GM18498 (cell line): ENCODE measurements around the gene HLA-F.

Source experiments
- ATAC-seq: cut with Tn5 transposase; IDR thresholded peaks from one replicate; pipeline ENCODE4 v1.9.1; 2021; ENCODE audit warnings: mild to moderate bottlenecking, moderate library complexity; ENCODE audit not compliant: unreplicated experiment

HLA-F gene

DNA sequence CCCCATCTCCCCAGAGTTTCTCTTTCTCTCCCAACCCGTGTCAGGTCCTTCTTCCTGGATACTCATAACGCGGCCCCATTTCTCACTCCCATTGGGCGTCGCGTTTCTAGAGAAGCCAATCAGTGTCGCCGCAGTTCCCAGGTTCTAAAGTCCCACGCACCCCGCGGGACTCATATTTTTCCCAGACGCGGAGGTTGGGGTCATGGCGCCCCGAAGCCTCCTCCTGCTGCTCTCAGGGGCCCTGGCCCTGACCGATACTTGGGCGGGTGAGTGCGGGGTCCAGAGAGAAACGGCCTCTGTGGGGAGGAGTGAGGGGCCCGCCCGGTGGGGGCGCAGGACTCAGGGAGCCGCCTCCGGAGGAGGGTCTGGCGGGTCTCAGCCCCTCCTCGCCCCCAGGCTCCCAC lies at the start of gene HLA-F:
Gene HLA-F, plus strand, starts transcription at position 173 of the 404 bp plus-strand sequence. Its CDS starts 30 bp downstream, at position 203.
- ATAC-seq, result peak; percentile 89

GRCh38 chr6:29674008-29674407 lies 49.2 kb upstream of the HLA-F start:
- no peak for ATAC-seq

DNA sequence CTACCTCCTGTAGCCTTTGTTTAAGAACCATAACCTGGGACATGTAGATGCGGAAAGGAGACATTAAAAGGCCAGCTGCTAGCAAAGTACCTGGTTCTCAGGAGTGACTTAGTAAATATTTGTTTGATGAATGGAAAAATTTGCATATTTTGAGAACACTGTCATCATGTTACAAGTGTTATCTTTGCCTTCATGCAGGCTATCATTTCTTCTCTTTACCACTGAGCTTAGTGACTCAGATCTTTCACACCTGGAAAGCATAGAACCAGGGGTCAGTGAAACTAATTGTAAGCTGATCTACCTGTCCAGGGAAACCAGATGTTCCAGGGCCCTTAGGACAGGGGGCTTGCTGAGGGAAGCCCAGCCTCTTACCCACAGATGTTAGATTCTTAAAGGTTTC lies 47.7 kb upstream of the HLA-F start:
- no peak for ATAC-seq

- ATAC-seq, result no peak
Measured at GRCh38 chr6:29676981-29677601, 46.1 kb upstream of the HLA-F start.

DNA sequence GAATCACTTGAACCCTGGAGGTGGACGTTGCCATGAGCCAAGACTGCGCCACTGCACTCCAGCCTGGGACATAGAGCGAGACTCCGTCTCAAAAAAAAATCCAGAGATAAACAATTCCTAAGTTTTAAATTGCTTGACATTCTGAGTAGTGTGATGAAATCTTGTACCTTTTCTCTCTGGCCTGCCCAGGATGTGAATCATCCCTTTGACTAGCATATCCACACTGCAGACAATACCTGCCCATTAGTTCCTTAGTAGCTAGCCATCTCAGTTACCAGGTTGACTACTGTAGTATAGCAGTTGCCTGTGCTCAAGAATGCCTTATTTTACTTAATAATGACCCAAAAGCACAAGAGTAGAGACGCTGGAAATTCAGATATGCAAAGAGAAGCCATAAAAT lies 45.1 kb upstream of the HLA-F start:
- ATAC-seq, result no peak

DNA sequence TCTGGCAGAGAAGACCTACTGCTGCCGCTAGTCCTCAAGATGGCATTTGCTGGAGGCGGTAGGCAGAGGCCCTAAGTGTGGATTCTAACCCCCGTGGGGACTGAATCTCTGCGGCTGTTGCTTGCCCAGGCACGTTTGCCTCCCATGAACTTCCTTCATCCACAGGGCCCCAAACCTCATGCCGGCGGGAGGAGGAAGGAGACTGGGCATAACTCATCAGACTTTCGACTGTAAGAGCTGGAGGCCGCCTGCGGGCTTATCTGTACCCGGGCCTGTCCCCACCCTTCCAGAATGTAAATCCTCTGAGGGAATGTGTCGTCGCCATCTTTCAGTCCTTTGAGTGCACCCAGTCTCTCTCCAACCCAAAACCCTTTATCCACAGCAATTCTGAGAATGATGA lies 43.3 kb upstream of the HLA-F start:
- no peak for ATAC-seq

- ATAC-seq, result no peak
Measured at GRCh38 chr6:29680416-29680815, 42.8 kb upstream of the HLA-F start.

- no peak for ATAC-seq
Measured at GRCh38 chr6:29680904-29681303, 42.3 kb upstream of the HLA-F start, which contains the start of gene ZFP57. Gene ZFP57, minus strand, starts transcription at chr6:29681152. Its CDS starts 4,149 bp downstream, at chr6:29677003.

DNA sequence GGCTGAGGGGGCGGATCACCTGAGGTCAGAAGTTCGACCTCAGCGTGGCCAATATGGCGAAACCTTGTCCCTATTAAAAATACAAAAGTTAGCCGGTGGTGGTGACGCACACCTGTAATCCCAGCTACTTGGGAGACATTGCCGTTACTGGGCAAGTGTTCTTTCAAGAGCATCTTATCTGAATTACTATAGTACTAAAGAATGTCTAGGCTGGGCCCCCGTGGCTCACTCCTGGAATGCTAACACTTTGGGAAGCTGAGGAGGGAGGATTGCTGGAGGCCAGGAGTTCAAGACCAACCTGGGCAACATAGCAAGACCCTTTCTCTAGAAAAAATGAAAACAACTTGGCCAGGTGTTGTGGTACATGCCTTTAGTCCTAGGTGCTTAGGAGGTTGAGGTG lies 41.4 kb upstream of the HLA-F start:
- ATAC-seq, result no peak

- ATAC-seq, result no peak
Measured at GRCh38 chr6:29685718-29686326, 37.4 kb upstream of the HLA-F start.

DNA sequence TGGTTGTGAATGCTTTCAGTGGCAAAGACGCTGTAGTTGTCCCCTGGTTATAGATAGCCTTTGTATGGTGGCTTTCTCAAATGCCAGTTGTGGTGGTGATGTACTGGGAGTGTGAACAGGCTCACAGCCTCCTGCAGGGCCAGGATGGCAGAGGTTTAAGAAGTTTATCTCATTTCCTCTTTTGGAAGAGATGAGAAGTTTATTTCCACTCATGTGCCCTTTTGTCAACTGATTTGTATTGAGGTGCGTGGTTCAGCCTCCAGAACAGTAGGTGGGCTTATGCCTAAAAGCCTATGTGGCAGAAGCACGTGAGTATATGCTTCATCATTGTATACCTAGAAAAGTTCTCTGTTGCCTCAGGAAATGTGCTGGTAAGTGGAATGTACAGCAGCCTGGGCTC lies 28.6 kb upstream of the HLA-F start:
- ATAC-seq, result no peak

GRCh38 chr6:29696147-29697125 lies 26.8 kb upstream of the HLA-F start:
- no peak for ATAC-seq

GRCh38 chr6:29702519-29703103 lies 20.6 kb upstream of the HLA-F start:
- ATAC-seq, result no peak

DNA sequence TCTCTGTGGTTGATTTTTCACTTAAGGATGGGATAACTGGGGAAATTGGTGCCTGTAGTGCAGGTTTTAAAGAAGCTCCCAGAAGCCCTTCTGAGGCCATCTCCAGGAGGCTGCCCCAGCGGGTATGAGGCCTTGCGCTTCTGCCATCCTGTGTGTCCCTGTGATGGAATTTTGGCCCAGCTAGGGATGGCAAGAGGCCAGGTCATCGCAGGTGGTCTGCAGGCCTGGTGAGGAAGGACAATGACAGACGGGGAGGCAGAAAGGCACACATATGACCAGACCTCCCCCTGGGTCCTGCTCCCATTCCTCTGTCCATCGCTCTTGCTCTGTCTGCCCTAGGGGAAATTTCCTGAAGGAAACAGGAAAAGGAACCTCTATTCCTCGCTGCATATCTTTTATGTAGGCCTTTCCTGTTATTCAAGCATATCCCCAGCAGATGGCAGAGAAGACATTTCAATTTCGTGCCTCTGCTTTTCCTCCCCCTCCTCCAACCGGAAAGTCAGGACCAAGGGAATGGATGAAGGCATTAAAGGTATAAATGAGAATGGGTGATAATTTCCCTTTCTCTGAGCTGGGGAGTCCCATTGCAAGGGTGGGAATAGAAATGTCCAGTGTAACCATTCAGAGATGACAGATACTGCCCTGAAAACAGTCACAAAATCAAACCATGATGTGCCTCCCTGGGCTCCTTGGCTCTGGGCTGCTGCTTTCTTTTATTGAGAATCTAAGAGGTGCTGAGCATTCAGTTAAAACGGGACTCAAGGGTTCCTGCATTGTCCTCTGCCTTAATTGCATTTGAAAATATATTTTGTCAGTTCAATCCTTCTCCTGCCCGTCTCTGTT lies 17.6 kb upstream of the HLA-F start:
- ATAC-seq, result no peak

DNA sequence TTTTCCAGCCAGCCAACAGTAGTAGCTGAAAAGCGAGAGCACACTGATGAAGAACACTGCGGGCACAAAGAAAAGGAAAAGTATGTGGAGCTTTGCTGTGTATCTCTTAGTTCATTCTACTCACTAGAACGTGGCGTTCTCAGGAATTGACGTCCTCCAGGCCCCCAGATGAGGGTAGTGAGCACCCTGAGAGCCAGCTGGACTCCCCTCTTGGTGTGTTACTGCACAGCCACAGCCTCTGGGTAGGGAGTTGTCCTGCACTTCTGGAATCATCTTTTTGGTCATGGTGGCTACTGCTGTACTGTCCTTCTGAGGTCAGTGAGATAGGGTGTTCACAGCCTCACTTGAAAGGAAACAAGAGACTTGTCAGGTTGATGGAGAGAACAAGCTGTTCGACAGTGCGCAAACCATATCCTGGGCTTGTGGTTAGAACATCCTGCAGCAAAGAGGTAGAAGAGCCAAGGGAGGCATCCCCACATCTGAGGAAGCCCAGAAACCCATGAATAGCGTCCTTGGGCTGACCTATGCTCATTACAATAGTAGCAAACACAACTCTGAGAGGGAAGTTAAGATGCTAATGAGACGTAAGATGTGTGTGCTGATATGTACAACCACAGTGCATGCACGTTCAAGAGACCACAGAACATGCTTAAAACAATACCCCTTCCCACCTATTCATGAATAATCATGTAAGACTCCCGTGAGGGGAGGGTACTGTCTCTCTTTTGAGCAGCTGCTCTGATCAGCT lies 14.6 kb upstream of the HLA-F start:
- ATAC-seq, result no peak

- no peak for ATAC-seq
Measured at GRCh38 chr6:29709188-29709587, 14.0 kb upstream of the HLA-F start.

GRCh38 chr6:29710281-29710941 lies 12.8 kb upstream of the HLA-F start:
- no peak for ATAC-seq

- no peak for ATAC-seq
Measured at GRCh38 chr6:29720863-29721262, 2.4 kb upstream of the HLA-F start.
